Bronchial smooth muscle cell (primary cell): Measurements from ENCODE around the gene DXO. TPM values are rescaled to one million over a fixed set of nuclear protein-coding genes. Genes with fewer than 3 reads are reported as not detected.

ENCODE experiments used
- total RNA-seq: library from RNA; depleted of rRNA; stranded (reverse); fragments of >200 nt; gene quantifications from 2 replicates; pipeline ENCODE4 v1.2.1, GENCODE V29; 2014

The DXO gene
- 7.7 and 8.2 TPM in 2 replicates for total RNA-seq

GRCh38 chr6:31971993-31972708, at the start of gene DXO:
Gene DXO, minus strand, starts transcription at chr6:31972138. Its CDS starts 463 bp downstream, at chr6:31971675.

GRCh38 chr6:32014547-32014946, 42.6 kb upstream of the DXO start, which contains the start of gene C4B:
Gene C4B, plus strand, starts transcription at chr6:32014795. Its CDS starts 51 bp downstream, at chr6:32014846.

GRCh38 chr6:31981744-31982143, 9.8 kb upstream of the DXO start, which contains the start of gene C4A:
Gene C4A, plus strand, starts transcription at chr6:31982057. Its CDS starts 51 bp downstream, at chr6:31982108.

GRCh38 chr6:31958741-31959739, 12.9 kb downstream of the DXO start, which contains the start of the genes NELFE and SKIC2:
Gene NELFE, minus strand, starts transcription at chr6:31958971. Its CDS starts 525 bp downstream, at chr6:31958446.
Gene SKIC2, plus strand, starts transcription at chr6:31959175. Its CDS starts 18 bp downstream, at chr6:31959193.

GRCh38 chr6:31945507-31946369, 26.2 kb downstream of the DXO start, which contains the start of gene CFB:
Gene CFB, plus strand, starts transcription at chr6:31946095. Its CDS starts 127 bp downstream, at chr6:31946222.

GRCh38 chr6:31927242-31927862, 44.6 kb downstream of the DXO start, which contains the start of gene C2:
Gene C2, plus strand, starts transcription at chr6:31927717. Its CDS starts 36 bp downstream, at chr6:31927753.

Other genes starting within 250 kb of the DXO start
- not detected in 2 replicates for gene MPIG6B, start 248.8 kb downstream of the DXO start, total RNA-seq
- gene DDAH2, start 242.8 kb downstream of the DXO start, total RNA-seq = 152 and 207 TPM in 2 replicates
- gene CLIC1, start 235.6 kb downstream of the DXO start, total RNA-seq = 521 and 664 TPM in 2 replicates
- gene MSH5, start 232.1 kb downstream of the DXO start, total RNA-seq = 2.7 and 3.6 TPM in 2 replicates
- 0.26 and 1.3 TPM in 2 replicates for gene SAPCD1, start 209.5 kb downstream of the DXO start, total RNA-seq
- gene VWA7, start 194.8 kb downstream of the DXO start, total RNA-seq = 0.79 and 0.86 TPM in 2 replicates
- gene VARS1, start 176.4 kb downstream of the DXO start, total RNA-seq = 28.1 and 36.1 TPM in 2 replicates
- gene LSM2, start 165.2 kb downstream of the DXO start, total RNA-seq = 17.8 and 19.1 TPM in 2 replicates
- gene HSPA1L, start 156.9 kb downstream of the DXO start, total RNA-seq = 1.7 and 2.3 TPM in 2 replicates
- gene HSPA1A, start 156.6 kb downstream of the DXO start, total RNA-seq = 92.2 and 182 TPM in 2 replicates
- 149 and 280 TPM in 2 replicates for gene HSPA1B, start 144.4 kb downstream of the DXO start, total RNA-seq
- 73.7 and 87.3 TPM in 2 replicates for gene NEU1, start 109.3 kb downstream of the DXO start, total RNA-seq
- 0.52 TPM in 1 of 2 replicates, not detected in the other for gene SLC44A4, start 93.1 kb downstream of the DXO start, total RNA-seq
- gene EHMT2, start 74.4 kb downstream of the DXO start, total RNA-seq = 76.3 and 106 TPM in 2 replicates
- 9.6 and 14.6 TPM in 2 replicates for gene ZBTB12, start 70.1 kb downstream of the DXO start, total RNA-seq
- 0.86 and 2.0 TPM in 2 replicates for gene C2, start 44.4 kb downstream of the DXO start, total RNA-seq
- gene CFB, start 26.0 kb downstream of the DXO start, total RNA-seq = 33.7 and 56.8 TPM in 2 replicates
- gene NELFE, start 13.2 kb downstream of the DXO start, total RNA-seq = 81.3 and 85.3 TPM in 2 replicates
- gene SKIC2, start 13.0 kb downstream of the DXO start, total RNA-seq = 55.6 and 56.4 TPM in 2 replicates
- gene C4A, start 9.9 kb upstream of the DXO start, total RNA-seq = 13.1 and 13.6 TPM in 2 replicates
- 8.8 and 15.4 TPM in 2 replicates for gene C4B, start 42.7 kb upstream of the DXO start, total RNA-seq
- under 0.01 TPM in 1 of 2 replicates, not detected in the other for gene CYP21A2, start 66.3 kb upstream of the DXO start, total RNA-seq
- 10.6 and 39.2 TPM in 2 replicates for gene TNXB, start 137.2 kb upstream of the DXO start, total RNA-seq
- gene ATF6B, start 156.1 kb upstream of the DXO start, total RNA-seq = 10.2 and 12.0 TPM in 2 replicates
- 7.3 and 8.9 TPM in 2 replicates for gene FKBPL, start 158.2 kb upstream of the DXO start, total RNA-seq
- 0.09 and 0.32 TPM in 2 replicates for gene PRRT1, start 179.8 kb upstream of the DXO start, total RNA-seq
- gene PPT2, start 182.0 kb upstream of the DXO start, total RNA-seq = 18.6 and 39.7 TPM in 2 replicates
- 1.6 and 2.4 TPM in 2 replicates for gene EGFL8, start 192.5 kb upstream of the DXO start, total RNA-seq
- 21.9 and 22.2 TPM in 2 replicates for gene AGPAT1, start 203.9 kb upstream of the DXO start, total RNA-seq
- 14.4 and 15.6 TPM in 2 replicates for gene RNF5, start 206.3 kb upstream of the DXO start, total RNA-seq
- gene AGER, start 212.1 kb upstream of the DXO start, total RNA-seq = 0.16 and 0.17 TPM in 2 replicates
- gene PBX2, start 218.1 kb upstream of the DXO start, total RNA-seq = 27.9 and 31.4 TPM in 2 replicates
- 0.17 and 0.95 TPM in 2 replicates for gene GPSM3, start 220.5 kb upstream of the DXO start, total RNA-seq